NCI-H345 treated with DMSO at 0.1 percent for 48 hours (cell line): Measurements from ENCODE around the gene PRDM13.
"Not testable (repeated sequence)": the region's sequence is repeated elsewhere in the genome, so short reads cannot be mapped to it uniquely, and the experiment has no call there.

ENCODE experiments used
- DNase-seq: peaks from one replicate; lab custom pipeline; 2025; ENCODE audit not compliant: unreplicated experiment; lab: John Stamatoyannopoulos, UW

Gene PRDM13

GRCh38 chr6:99606656-99607415, at the start of gene PRDM13:
PRDM13 (plus strand) TSS chr6:99606833; CDS start chr6:99607035, 202 bp downstream.
- no peak for DNase-seq

DNA sequence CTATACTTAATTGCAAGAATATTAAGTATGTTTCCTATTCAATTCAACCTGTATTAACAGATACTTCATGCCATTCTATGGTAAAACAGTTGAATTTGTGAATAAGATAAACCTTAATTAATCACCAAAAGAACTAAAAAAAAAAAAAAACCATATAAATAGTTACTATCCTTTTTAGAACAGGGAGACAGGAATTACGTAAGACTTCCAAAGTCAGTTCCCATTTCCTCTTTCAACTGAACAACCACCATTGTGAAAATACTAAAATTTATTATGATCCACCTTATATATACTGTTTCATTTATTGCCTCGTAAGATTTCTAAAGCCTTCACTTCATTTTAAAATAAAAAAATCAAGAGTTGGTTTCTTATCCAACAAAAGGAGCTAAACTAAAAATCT, 47.6 kb upstream of the PRDM13 start:
- DNase-seq, result no peak

GRCh38 chr6:99560668-99561067, 46.0 kb upstream of the PRDM13 start:
- DNase-seq, result no peak

DNA sequence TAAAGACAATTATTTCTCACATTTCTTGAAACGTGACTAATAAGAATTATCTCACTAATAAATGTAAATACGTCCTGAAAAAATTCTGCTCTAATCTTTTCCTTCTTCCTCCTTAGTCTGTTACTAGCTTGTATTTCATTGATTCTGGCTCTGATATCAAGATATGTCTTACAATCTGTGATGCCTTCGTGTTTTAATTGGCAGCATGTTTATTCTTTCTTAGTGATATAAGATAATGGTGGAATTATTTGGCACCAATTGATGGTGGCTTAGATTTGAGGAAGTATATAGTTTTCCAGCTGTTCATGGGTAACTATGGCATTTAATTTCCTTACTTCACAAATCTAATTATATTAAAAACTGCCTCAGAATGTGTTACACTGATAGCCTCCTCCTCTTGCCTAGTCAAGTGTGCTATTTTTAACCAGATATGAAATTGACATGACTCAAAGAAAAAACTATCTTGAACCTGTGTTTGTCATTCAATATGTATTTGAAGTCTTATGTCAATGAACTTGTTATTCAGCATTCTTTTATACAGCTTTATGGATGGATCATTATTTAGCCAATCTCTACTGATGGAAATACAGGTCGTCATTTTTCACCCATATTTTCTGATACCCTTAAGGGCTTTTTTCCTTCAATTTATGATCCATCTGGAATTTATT, 43.4 kb upstream of the PRDM13 start:
- DNase-seq, result no peak

DNA sequence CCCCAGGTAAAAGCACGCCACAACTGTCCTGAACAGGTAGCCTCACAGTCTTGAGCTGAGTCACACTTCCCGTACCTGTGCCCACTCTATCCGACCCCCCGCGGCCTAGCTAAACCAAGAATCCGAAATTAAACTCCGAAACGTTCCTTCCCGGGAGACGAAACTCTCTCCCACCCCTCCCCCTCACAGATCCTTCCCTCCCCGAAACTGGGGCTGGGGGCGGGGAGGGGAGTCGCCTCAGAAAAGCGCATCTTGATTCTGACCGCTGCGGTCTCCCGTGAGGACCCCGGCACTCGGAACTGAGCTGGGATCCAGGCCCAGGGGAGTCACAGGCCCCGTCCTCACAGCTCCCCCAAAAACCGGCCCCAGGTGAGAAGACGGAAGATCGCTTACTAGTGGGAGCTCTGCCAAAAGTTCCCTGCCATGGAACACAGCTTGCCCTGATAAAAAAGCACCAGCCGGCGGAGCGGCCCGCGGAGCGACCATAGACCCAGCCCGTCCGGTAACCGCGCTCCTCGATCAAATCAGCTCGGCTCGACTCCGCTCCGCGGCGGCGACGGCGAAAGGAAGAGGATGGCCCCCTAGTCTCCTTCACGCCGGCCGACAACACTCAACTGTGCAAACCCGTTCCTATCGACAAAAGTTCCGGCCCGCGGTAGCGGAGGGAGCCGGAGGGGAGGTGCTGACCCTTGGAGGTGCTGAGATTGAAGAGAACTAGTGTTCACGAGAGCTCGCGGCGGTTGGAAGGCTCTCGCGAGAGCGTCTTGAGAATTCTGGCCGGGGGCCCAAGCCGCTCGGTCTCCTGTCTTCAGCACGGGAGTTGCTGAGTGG, 38.3 kb upstream of the PRDM13 start, which contains the start of gene CCNC:
Gene CCNC, minus strand, starts transcription at position 558 of the 831 bp plus-strand sequence. Its CDS starts 133 bp downstream, at position 425.
- DNase-seq, result peak; percentile 79

DNA sequence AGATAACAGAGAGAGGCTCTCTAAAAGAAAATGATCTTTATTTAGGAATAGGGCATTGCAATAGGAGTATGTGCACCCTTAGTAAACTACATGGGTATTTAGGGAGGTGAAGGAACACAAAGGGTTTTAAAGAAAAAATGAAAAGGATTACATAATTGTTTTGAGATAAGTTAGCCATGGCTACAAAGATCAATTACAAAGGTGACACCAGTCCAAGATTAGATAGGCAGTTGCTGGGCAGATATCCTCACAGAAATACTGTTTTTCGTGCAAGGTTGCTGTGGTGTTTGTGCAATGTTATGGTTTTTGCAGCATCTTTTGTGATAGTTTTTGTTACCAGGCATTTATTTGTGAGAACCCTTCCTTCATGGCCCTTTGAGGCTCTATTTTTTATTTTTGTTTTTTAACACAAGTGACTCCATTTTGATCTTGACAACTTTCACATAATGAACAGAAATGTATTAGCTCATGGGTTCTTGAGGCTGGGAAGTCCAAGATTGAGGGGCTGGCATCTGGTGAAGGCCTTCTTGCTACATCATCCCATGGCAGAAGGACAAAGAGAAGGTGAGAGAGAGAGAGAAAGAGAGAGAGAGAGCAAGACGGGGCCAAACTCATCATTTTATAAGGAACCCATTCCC, 32.5 kb upstream of the PRDM13 start:
- no peak for DNase-seq

DNA sequence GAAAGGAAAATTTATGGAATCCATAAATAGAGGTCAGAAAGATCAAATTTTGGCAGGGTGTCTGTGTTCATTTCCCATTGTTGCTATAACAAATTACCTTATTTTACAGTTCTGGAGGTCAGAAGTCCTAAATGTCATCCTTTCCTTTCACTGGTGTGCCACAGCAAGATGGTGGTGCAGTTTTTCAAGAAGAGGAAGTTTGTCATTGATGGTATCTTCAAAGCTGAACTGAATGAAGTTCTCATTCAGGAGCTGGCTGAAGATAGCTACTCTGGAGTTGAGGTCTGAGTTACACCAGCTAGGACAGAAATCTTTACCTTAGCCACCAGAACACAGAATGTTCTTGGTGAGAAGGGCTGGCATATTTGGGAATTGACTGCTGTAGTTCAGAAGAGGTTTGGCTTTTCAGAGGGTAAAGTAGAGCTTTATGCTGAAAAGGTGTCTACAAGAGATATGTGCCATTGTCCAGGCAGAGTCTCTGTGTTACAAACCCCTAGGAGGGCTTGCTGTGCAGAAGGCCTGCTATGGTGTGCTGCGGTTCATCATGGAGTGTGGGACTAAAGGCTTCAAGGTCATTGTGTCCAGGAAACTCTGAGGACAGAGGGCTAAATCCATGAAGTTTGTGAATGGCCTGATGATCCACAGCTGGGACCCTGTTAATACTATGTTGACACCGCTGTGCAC, 30.9 kb upstream of the PRDM13 start:
- no peak for DNase-seq

- no peak for DNase-seq
Observed at GRCh38 chr6:99579781-99580180, 26.9 kb upstream of the PRDM13 start.

GRCh38 chr6:99587792-99588191, 18.8 kb upstream of the PRDM13 start:
- DNase-seq, result no peak

GRCh38 chr6:99588618-99589289, 17.9 kb upstream of the PRDM13 start:
- peak; percentile 81 for DNase-seq

DNA sequence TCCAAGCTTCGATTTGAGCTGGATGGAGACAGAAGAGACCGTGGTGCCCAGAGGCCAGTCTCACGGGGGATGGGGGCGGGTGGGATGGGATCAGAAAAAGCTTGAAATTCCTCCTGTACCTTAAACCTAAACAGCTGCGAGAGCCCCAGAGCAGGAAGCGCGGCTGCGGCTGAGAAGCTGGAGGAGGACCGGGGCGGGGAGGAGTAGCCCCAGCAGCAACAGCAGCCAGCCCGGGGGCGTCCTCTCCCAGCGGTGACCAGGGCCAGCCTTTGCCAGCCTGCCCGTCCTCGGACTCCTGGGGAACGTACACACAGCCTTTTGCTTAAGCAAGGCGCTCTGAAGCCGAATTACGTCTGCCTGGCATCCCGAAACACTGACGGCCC, 17.4 kb upstream of the PRDM13 start:
- DNase-seq, result no peak

DNA sequence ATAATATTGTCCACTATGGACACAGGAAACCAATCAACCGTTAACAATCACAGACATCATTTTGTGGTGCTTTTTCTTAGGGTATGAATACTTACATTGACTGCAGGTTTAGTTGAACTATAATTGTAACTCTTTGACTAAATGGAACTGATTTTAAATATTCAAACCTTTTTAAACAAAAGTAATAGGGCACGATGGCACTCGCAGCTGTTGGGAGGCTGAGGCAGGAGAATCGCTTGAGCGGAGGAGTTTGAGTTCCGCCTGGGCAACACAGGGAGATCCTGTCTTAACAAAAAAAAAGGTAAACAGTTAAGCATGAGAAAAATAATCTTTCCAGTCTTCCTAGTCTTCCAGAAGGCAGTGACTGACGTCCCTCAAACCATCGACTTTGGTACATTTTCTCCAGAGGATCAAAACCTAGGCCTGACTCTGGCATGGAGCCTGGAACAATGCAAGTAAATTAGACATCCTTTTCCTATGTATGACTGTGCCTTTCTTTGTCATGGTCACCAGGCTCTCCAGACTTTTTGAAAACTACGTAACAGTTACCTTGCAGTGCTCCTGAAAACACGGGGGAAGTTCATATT, 16.6 kb upstream of the PRDM13 start:
- DNase-seq, result no peak

DNA sequence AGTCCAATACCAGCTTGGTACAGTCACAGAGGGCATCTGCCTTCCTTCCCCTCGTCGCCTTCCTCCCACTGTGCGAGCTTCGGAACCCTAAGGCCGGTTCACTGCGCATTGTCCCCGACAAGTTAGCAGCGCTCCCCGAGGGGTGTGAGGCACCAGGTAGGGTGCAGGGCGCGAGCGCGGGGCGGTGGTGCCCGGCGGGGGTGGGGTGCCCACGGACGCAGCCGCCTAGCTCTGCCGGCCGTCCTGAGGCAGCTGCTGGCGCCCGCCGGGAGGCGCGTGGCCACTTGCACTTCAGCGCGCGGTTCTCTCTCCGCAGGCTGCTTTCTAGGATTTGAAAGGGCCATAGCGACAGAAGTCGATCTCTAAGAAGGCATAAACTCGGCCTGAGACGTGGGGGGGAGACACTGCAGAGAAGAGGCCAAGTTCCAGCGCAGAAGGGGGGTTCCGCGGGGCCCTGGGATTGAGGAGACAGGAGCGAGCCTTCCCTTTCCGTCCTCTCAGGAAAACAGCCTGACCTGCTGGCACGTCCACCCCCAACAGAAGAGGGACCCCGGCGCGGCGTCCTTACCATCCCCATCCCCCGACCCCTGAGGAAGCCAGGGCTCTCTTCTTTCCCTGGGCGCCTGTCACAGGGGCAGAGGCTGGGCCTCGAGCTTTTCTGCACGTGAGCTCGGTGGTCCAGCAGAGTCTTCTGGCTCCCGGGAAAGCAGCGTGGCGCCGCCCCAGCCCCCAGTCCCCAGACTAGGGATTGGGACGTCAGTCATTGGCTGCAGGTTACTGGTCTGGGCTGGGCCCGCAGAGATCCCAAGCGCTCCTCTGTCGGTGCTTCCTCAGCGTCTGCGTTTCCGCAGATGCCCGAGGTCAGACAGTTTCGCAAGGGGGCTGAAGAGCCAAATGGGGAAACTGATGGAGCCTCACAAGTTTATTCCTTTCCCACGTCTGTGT, 15.6 kb upstream of the PRDM13 start:
- DNase-seq, result no peak

- no peak for DNase-seq
Observed at GRCh38 chr6:99591673-99592364, 14.8 kb upstream of the PRDM13 start.

DNA sequence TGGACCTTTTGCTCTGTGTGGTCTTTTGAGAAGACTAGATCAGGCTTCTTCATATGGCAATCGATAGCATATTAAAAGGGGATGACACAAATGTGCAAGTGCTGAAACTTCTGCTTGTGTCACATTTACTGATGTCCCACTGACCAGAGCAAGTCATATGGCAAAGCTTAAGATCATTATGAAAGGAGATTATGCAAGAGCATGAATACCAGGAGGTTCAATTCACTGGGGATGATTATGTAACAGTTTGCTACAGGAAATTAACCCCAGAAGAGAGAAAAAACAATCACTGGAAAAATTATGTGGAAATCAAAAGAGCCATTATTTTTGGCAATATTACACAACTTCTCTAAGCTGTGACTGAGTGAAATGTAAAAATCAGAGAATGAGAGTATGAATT, 13.7 kb upstream of the PRDM13 start:
- DNase-seq, result no peak

- DNase-seq, result not testable (repeated sequence)
Observed at GRCh38 chr6:99594696-99595095, 11.9 kb upstream of the PRDM13 start.

DNA sequence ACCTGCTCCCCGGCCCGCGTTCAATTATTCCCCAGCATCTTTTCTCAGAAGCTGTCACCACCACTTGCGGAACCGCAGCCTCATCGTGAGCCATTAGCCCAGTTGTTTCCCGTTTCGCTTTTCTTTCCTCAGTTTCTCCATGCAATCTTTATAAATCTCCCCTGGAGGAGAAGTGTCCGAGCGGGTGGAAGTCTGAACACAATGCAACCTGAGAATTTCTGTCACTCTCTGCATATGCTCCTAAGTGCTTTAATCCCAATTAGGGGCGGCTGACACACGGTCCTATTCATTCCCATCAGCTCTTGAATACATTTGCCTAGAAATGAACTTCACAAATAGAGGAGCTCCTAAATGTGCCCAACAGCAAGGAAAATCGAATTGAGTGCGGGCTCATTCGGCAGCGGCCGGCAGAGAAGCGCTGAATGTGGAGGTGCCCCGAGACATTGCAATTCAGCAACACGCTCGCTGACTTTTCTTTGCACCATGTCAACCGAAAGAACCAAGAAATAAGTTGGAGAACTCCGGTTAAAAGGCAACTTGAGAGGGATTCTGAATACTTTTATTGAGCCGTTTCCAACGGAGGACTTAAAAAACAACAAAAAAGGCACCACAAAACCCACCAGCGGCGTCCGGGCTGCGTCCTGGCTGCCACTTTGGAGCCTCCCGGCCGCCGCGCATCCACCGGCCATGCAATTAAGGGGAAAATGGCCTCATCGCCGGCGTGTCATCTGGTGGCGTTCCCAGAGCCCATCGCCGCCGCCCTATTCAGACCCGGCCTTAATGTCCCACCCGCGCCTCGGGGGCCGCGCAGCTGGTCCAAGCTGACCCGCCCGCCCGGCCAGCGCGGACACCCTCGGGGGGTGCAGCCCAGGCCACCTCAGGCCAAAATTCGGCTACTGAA, 3.9 kb upstream of the PRDM13 start:
- no peak for DNase-seq
